Measurements from ENCODE around the gene PDE6A.

DNA sequence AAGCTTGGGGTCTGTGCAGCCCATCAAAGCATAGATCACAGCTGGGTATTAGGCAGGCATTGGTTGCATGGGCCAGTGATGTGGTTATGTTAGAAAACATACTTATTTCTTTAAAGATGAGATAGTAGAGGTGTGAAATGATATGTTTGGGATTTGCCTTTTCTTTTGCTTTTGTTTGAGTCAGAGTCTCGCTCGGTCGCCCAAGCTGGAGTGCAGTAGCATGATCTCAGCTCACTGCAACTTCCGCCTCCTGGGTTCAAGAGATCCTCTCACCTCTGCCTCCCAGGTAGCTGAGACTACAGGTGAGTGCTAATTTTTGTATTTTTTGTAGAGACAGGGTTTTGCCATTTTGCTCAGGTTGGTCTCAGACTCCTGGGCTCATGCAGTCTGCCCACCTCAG, 84.8 kb downstream of the PDE6A start:
- TF ChIP-seq, protein P1, sequence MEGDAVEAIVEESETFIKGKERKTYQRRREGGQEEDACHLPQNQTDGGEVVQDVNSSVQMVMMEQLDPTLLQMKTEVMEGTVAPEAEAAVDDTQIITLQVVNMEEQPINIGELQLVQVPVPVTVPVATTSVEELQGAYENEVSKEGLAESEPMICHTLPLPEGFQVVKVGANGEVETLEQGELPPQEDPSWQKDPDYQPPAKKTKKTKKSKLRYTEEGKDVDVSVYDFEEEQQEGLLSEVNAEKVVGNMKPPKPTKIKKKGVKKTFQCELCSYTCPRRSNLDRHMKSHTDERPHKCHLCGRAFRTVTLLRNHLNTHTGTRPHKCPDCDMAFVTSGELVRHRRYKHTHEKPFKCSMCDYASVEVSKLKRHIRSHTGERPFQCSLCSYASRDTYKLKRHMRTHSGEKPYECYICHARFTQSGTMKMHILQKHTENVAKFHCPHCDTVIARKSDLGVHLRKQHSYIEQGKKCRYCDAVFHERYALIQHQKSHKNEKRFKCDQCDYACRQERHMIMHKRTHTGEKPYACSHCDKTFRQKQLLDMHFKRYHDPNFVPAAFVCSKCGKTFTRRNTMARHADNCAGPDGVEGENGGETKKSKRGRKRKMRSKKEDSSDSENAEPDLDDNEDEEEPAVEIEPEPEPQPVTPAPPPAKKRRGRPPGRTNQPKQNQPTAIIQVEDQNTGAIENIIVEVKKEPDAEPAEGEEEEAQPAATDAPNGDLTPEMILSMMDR (IDR thresholded peaks at IDR 0.05; ENCODE audit: extremely low read depth in 1 of 2, insufficient read depth in 1 of 2, low read depth in 1 of 2, low read length in 2 of 2), result no peak
- TF ChIP-seq, protein P2, sequence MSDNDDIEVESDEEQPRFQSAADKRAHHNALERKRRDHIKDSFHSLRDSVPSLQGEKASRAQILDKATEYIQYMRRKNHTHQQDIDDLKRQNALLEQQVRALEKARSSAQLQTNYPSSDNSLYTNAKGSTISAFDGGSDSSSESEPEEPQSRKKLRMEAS (IDR thresholded peaks at IDR 0.05; ENCODE audit: insufficient read depth, insufficient read length), result no peak
- TF ChIP-seq MYC (IDR thresholded peaks at IDR 0.05; ENCODE audit: low read depth, low read length), result no peak
- TF ChIP-seq POLR2AphosphoS5 (IDR thresholded peaks at IDR 0.05; ENCODE audit: insufficient read depth, low read depth, low read length), result no peak
- TF ChIP-seq POLR2A (IDR thresholded peaks at IDR 0.05; ENCODE audit: low read depth, low read length), result no peak
- no peak for TF ChIP-seq EZH2 (IDR thresholded peaks at IDR 0.05; ENCODE audit: borderline replicate concordance, low read depth, low read length, severe bottlenecking)
- no peak for TF ChIP-seq FOS (IDR thresholded peaks at IDR 0.05; ENCODE audit: borderline replicate concordance, insufficient read depth, low read length)
